Measurements from ENCODE around the gene MDH2.

Gene MDH2

DNA sequence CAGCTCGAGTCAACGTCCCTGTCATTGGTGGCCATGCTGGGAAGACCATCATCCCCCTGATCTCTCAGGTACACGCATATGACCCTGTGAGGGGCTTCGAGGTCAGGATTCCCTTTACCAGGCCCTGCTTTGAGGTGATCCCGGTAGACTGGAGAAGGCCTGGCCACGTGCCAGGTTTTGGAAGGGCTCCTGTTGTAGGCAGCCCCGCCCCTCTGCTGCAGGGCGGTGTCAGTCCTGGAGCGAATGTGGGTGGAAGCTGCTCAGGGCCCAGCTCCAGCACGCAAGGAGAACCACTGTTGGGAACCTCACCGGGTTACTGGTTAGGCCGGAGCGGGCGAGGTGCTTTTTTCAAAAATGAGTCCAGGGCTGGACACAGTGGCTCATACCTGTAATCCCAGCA is 15.6 kb downstream of the MDH2 start:
- TF ChIP-seq, protein P1, sequence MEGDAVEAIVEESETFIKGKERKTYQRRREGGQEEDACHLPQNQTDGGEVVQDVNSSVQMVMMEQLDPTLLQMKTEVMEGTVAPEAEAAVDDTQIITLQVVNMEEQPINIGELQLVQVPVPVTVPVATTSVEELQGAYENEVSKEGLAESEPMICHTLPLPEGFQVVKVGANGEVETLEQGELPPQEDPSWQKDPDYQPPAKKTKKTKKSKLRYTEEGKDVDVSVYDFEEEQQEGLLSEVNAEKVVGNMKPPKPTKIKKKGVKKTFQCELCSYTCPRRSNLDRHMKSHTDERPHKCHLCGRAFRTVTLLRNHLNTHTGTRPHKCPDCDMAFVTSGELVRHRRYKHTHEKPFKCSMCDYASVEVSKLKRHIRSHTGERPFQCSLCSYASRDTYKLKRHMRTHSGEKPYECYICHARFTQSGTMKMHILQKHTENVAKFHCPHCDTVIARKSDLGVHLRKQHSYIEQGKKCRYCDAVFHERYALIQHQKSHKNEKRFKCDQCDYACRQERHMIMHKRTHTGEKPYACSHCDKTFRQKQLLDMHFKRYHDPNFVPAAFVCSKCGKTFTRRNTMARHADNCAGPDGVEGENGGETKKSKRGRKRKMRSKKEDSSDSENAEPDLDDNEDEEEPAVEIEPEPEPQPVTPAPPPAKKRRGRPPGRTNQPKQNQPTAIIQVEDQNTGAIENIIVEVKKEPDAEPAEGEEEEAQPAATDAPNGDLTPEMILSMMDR (IDR thresholded peaks at IDR 0.05; ENCODE audit: low read depth, low read length), result no peak
- no peak overlapping the region for H3K4me3 ChIP-seq (replicated peaks in 1 of 2; ENCODE audit: low read depth in 2 of 2, low read length in 2 of 2)
- no peak for DNase-seq (ENCODE audit: low read depth in 2 of 2)

DNA sequence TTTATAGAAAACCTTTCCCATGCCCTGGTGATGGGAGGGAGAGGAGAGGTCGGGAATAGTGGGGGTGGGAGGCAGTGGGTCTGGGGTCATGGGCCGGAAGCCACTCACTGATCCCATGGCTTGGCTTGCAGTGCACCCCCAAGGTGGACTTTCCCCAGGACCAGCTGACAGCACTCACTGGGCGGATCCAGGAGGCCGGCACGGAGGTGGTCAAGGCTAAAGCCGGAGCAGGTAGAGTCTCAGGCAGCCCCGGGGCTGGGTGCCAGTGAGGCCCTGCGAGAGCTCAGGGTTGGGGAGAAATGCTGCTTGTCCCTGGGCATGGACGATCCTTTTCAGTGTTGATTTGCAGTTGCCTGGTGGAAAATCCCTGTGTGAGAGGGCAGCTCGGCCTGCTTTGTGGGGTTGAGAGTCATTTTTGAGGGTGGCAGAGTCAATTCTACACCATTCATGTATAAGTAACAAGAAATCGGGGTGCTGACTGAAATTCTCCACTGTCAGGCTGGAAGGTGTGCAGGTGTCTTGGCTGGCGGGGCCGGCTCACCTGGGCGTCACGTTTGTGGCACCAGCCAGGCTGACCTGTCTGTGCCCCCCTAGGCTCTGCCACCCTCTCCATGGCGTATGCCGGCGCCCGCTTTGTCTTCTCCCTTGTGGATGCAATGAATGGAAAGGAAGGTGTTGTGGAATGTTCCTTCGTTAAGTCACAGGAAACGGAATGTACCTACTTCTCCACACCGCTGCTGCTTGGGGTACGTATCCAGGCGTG is 16.5 kb downstream of the MDH2 start:
- DNase-seq (ENCODE audit: low read depth in 2 of 2), result no peak
- H3K4me3 ChIP-seq (replicated peaks in 1 of 2; ENCODE audit: low read depth in 2 of 2, low read length in 2 of 2), result no peak overlapping the region
- TF ChIP-seq, protein P1 (IDR thresholded peaks at IDR 0.05; ENCODE audit: low read depth, low read length), result no peak

DNA sequence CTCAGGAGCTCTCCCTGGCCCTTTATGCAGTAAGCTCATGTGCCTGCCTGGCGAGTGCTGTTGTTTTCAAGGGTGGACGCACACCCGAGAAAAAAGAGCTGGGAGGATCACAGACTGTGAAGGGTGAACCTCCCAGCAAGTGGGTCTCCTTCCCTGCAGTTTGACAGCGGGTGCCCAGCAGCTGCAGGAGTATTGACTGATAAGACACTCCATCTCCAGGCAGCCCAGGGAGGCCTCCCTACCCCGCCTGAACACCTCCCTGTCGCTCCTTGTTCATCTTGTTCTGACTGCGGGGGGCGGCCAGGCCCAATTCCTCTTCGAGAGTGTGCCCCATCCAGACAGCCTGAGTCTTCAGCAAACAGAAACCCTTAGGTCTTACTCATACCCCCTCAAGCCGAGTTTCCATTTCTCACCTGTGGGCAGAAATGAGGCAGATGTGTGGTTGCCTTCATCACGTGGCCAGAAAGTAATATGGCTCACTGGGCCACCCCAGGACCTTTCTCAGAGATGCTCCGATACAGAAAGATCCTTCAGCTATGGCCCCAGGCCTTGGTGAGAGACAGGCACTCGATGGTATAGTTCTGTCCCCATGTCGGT is 17.2 kb downstream of the MDH2 start:
- DNase-seq (ENCODE audit: low read depth in 2 of 2), result no peak

DNA sequence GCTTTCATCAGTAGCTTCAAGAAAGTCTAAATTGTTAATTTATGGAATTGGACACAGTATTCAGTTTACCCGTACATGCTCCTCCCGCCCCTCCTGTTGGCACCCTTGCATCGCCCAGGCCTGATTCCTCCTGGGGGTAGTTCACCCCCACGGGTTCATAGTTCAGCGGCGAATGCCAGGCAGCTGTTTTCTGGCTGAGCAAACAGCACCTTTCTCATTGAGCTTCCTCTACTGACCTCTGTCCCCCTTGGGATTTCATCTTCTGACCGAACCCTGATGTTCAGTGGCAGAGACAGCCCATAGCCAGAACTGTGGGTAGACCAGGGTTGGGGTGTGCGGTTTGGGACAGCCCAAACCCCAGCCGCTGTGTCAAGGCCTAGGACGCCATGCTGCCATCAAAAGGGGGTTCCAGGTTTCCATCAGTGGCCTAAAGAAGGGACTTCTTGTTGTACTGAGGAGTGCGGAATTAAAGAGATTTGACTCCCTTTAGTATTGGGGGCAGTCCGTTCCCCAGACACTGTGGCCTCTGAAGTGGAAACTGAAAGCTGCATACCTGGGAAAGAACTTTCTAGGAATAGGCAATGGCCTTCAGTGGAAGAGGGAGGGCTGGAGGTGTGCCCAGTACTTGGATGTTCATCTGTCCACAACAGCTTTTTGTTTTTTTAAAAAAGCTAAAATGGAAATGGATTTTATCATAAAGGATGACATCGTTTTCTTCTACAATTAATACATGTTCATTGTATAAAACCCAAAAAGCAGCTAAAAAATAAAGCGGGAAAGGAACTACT is 19.0 kb downstream of the MDH2 start:
- H3K4me3 ChIP-seq (replicated peaks in 1 of 2; ENCODE audit: low read depth in 2 of 2, low read length in 2 of 2), result no peak overlapping the region
- no peak for DNase-seq (ENCODE audit: low read depth in 2 of 2)
- TF ChIP-seq, protein P1 (IDR thresholded peaks at IDR 0.05; ENCODE audit: low read depth, low read length), result no peak

More for the DNA sequence above, 17.2 kb downstream of the MDH2 start:
- TF ChIP-seq, protein P1 (IDR thresholded peaks at IDR 0.05; ENCODE audit: low read depth, low read length), result no peak
- H3K4me3 ChIP-seq (replicated peaks in 1 of 2; ENCODE audit: low read depth in 2 of 2, low read length in 2 of 2), result no peak overlapping the region

DNA sequence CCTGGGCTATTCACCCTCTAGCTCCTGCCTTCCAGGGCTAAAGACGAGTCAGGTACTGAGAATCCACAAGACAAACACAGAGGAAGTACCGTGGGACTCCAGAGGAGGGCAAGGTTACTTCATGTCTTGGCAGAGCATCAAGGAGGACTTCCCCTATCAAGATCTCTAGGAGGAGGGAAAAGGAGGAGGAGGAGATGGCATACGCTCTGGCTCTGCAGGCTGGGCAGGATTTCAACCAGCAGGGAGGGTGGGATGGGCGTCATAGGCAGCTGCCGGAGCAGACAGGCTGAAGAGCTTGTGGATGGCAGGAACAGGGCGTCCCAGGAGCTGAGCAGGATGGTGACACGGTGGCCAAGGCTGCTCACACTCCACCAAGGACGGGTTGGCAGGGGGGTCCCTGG is 21.3 kb downstream of the MDH2 start:
- H3K4me3 ChIP-seq (replicated peaks in 1 of 2; ENCODE audit: low read depth in 2 of 2, low read length in 2 of 2), result no peak overlapping the region
- peak; percentile 92 to 93 for DNase-seq (ENCODE audit: low read depth in 2 of 2)
- TF ChIP-seq, protein P1 (IDR thresholded peaks at IDR 0.05; ENCODE audit: low read depth, low read length), result peak; percentile 55

DNA sequence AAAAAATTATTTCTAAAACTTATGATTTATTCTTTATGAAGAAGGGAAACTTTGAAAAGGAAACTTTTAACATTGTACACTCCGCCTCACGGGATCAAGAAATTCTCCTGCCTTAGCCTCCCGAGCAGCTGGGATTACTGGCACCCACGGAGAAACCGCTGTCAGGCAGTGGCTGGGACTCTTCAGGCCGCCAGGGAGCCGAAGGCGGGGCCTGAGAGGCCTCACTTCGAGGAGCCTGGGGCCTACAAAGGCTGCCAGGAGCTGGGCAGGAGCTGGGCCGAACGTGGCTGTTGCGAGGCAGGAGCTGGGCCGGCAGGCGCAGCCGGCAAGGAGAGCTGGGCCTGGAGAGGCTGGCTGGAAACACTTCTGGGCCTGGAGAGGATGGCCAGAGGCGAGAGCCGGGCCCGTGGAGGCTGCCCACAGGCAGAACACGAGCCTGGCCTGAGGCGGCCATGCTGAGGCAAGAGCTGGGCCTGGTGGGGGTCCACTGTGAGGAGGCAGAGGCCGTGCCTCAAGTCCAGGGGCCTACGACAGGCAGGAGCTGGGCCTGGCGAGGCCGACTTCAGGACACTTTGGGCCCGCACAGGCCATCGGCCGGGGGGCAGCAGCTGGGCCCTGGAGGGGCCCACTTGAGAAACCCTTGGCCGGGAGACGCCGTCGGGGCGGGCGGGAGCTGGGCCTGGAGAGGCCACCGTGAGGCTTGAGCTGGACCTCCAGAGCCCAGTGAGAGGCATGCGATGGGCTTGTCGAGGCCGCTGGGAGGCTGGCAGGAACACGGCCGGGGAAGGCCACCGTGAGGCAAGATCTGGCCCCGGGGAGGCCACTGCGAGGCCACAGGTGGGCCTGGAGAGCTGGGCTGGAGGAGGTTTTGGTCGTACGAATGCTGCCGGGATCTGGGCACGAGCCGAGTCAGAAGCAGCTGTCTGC is 23.7 kb downstream of the MDH2 start:
- peak in 1 of 2 donors; percentile 60 for DNase-seq (ENCODE audit: low read depth in 2 of 2)
- H3K4me3 ChIP-seq (replicated peaks in 1 of 2; ENCODE audit: low read depth in 2 of 2, low read length in 2 of 2), result no peak overlapping the region
- TF ChIP-seq, protein P1 (IDR thresholded peaks at IDR 0.05; ENCODE audit: low read depth, low read length), result no peak
